Endothelial cell of umbilical vein (primary cell): ENCODE results near the gene DHFR. TPM values are rescaled to one million over a fixed set of nuclear protein-coding genes. Genes with fewer than 3 reads are reported as not detected.

Experiments used
- BruUV-seq: library from RNA; stranded (reverse); fragments of 400-500 nt; replicated peaks from 2 replicates; lab custom pipeline; 2021; lab: Mats Ljungman, UMichigan
- CTCF ChIA-PET: fragments of 300-600, 350-600 bp; sonication (Branson Sonifier 250); formaldehyde crosslinking; loops from one replicate; lab custom pipeline; 2021; ENCODE audit warnings: antibody characterized with exemption, inconsistent platforms; lab: Charles Lee
- POLR2A ChIA-PET: fragments of 300-600, 350-600 bp; sonication (Branson Sonifier 250); formaldehyde crosslinking; loops from one replicate; lab custom pipeline; 2021; ENCODE audit warnings: antibody characterized with exemption, inconsistent platforms; lab: Charles Lee
- DNase-seq: peaks from one replicate; pipeline ENCODE4 v3.0.0-alpha.2; 2011; ENCODE audit warnings: low read depth, low spot score
- FAIRE-seq: peaks from 2 replicates; lab custom pipeline; 2011; peaks lifted over from hg19 to GRCh38; lab: Jason Lieb, UNC
- H2AFZ ChIP-seq: 2 replicates; pipeline ENCODE4 v1.6.0; 2012; ENCODE audit warnings: low read depth, low read length, control low read depth, inconsistent platforms
- H3K27ac ChIP-seq: 2 replicates; pipeline ENCODE4 v1.5.1; 2011; ENCODE audit warnings: low read depth, mild to moderate bottlenecking, control low read depth, low read length, moderate library complexity; ENCODE audit not compliant: insufficient read depth
- H3K27me3 ChIP-seq, 2 experiments: 2 replicates each; pipeline versions ENCODE4 v1.6.0 to v1.6.1; 2011; ENCODE audit warnings: low read length in 2 of 2, mixed read lengths in 1 of 2; ENCODE audit not compliant: control insufficient read depth in 2 of 2, insufficient read depth in 2 of 2
- H3K36me3 ChIP-seq, 2 experiments: 2 replicates in 1 of 2; 3 replicates in 1 of 2; pipeline ENCODE4 v1.5.1; 2011; ENCODE audit warnings: low read length in 2 of 2, mild to moderate bottlenecking in 1 of 2, moderate library complexity in 1 of 2; ENCODE audit not compliant: control insufficient read depth in 2 of 2, insufficient read depth in 2 of 2; ENCODE audit errors: extremely low read depth in 1 of 2
- H3K4me1 ChIP-seq: 3 replicates; pipeline ENCODE4 v1.5.1; 2011; ENCODE audit warnings: mild to moderate bottlenecking, low read length; ENCODE audit not compliant: control insufficient read depth, insufficient read depth; ENCODE audit errors: extremely low read depth
- H3K4me2 ChIP-seq: 2 replicates; pipeline ENCODE4 v1.6.1; 2011; ENCODE audit warnings: low read length, control low read depth, mixed read lengths; ENCODE audit not compliant: insufficient read depth
- H3K4me3 ChIP-seq, 3 experiments: fragments of 200-600 bp in 1 of 3; sonication (generic), shearing (Covaris generic) in 1 of 3; replicated peaks in 1 of 3; 2 replicates each; pipeline ENCODE4 v1.5.1; 2011 to 2016; ENCODE audit warnings: control low read depth in 3 of 3, low read length in 3 of 3, mild to moderate bottlenecking in 2 of 3, inconsistent platforms in 1 of 3, low read depth in 1 of 3, moderate library complexity in 1 of 3; ENCODE audit not compliant: insufficient read depth in 1 of 3
- H3K79me2 ChIP-seq: 2 replicates; pipeline ENCODE4 v1.6.0; 2012; ENCODE audit warnings: low read length, inconsistent platforms; ENCODE audit not compliant: control insufficient read depth, insufficient read depth
- H3K9ac ChIP-seq: replicated peaks from 2 replicates; pipeline ENCODE3; 2011; ENCODE audit warnings: low read length, control low read depth; ENCODE audit not compliant: insufficient read depth; ENCODE audit errors: extremely low read depth
- H3K9me1 ChIP-seq: replicated peaks from 3 replicates; pipeline ENCODE4 v1.6.0; 2011; ENCODE audit warnings: mild to moderate bottlenecking, low read length; ENCODE audit not compliant: control insufficient read depth, insufficient read depth; ENCODE audit errors: extremely low read depth
- H3K9me3 ChIP-seq: replicated peaks from 2 replicates; pipeline ENCODE4 v1.5.1; 2012; ENCODE audit warnings: low read length, inconsistent platforms; ENCODE audit not compliant: control insufficient read depth, insufficient read depth
- H4K20me1 ChIP-seq: replicated peaks from 2 replicates; pipeline ENCODE3; 2011; ENCODE audit warnings: mild to moderate bottlenecking, low read length; ENCODE audit not compliant: control insufficient read depth, insufficient read depth; ENCODE audit errors: extremely low read depth
- EZH2 ChIP-seq: IDR thresholded peaks from 2 replicates; pipeline ENCODE4 v1.6.1; 2012; ENCODE audit warnings: borderline replicate concordance, low read depth, mild to moderate bottlenecking, moderate library complexity, low read length, inconsistent platforms; ENCODE audit not compliant: severe bottlenecking
- FOS ChIP-seq: IDR thresholded peaks from 2 replicates; pipeline ENCODE4 v1.6.1; 2011; ENCODE audit warnings: mild to moderate bottlenecking, low read length, moderate library complexity, borderline replicate concordance; ENCODE audit not compliant: insufficient read depth
- GATA2 ChIP-seq: IDR thresholded peaks from 2 replicates; pipeline ENCODE4 v1.7.0; 2011; ENCODE audit warnings: low read depth, mild to moderate bottlenecking, moderate library complexity, mixed read lengths, low read length; ENCODE audit not compliant: insufficient read length, insufficient read depth
- JUN ChIP-seq: IDR thresholded peaks from 2 replicates; pipeline ENCODE4 v1.6.1; 2011; ENCODE audit warnings: borderline replicate concordance, low read depth; ENCODE audit not compliant: insufficient read length, insufficient read depth
- MYC ChIP-seq: IDR thresholded peaks from one replicate; pipeline ENCODE4 v1.6.1; 2011; ENCODE audit warnings: mild to moderate bottlenecking, low read depth, low read length
- POLR2A ChIP-seq: IDR thresholded peaks from 2 replicates; pipeline ENCODE4 v1.6.1; 2012; ENCODE audit warnings: low read depth, mild to moderate bottlenecking, control low read depth, low read length
- POLR2AphosphoS5 ChIP-seq: IDR thresholded peaks from 2 replicates; pipeline ENCODE4 v1.6.1; 2012; ENCODE audit warnings: low read depth, mild to moderate bottlenecking, control low read depth, low read length, moderate library complexity; ENCODE audit not compliant: insufficient read depth
- dilution Hi-C: fragments of 300-500 bp; cut with MboI; formaldehyde crosslinking; loops from one replicate; pipeline ENCODE4 v1.15.0; 2019; ENCODE audit warnings: low sequenced_read_pairs; ENCODE audit not compliant: extremely low pct_ligation_motif_present
- intact Hi-C: fragments of 100-400 bp; cut with micrococcal nuclease; formaldehyde crosslinking; loops from one replicate; pipeline ENCODE4 v1.10.0; 2022
- polyA plus RNA-seq, 4 experiments: library from polyadenylated mRNA; depleted of rRNA in 3 of 4; stranded (reverse) in 3 of 4; unstranded in 1 of 4; fragments of >200 nt; gene quantifications; 2 replicates each; pipeline versions ENCODE4 v1.2.1 to v1.2.3, GENCODE V29; 2011 to 2012; ENCODE audit warnings: missing spikeins in 1 of 4
- total RNA-seq: library from RNA; stranded (reverse); gene quantifications from 2 replicates; pipeline ENCODE4 v1.2.3, GENCODE V29; 2021
- TF ChIP-seq, protein P1 (sequence below): IDR thresholded peaks from 2 replicates; pipeline ENCODE4 v1.6.1; 2011; ENCODE audit not compliant: insufficient read depth, insufficient read length
- TF ChIP-seq, protein P2 (sequence below), 2 donors: IDR thresholded peaks; 1 replicate in 1 of 2; 2 replicates in 1 of 2; pipeline ENCODE4 v1.5.1; 2011; ENCODE audit warnings: low read length in 2 of 2, mild to moderate bottlenecking in 2 of 2, moderate library complexity in 2 of 2, control low read depth in 1 of 2, inconsistent platforms in 1 of 2, low read depth in 1 of 2; ENCODE audit not compliant: insufficient read depth in 1 of 2; ENCODE audit errors: extremely low read depth in 1 of 2

DHFR gene
- total and polyA plus RNA-seq, 2 donors (not counting 3 experiments of a cell fraction or from before 2014, with no cell fraction given) = 17.6 to 35.8 TPM

DNA sequence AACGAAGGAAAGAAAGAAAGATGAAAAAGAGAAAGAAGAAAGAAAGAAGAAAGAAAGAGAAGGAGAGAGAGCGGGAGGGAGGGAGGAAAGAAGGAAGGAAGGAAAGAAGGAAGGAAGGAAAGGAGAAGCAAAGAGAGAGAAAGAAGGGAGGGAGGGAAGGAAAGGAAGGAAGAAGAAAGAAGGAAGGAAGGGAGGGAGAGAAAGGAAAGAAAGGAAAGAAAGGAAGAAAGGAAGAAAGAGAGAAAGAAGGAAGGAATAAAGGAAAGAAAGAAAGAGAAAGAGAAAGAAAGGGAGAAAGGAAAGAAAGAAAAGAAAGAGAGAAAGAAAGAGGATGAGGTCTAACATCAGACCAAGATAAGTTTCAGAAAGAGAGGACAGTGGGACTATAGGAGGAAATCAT lies 75.7 kb downstream of the DHFR start:
- Histone ChIP-seq H3K27ac (no peak overlapping the region), H3K4me2 (no peak overlapping the region), H3K9me1 (no peaks in the 10 kb centered on the region), H3K9ac (no peak overlapping the region), H3K4me1 (no peaks in the 10 kb centered on the region), H3K36me3 (no peaks in the 10 kb centered on the region), H4K20me1 (no peaks in the 10 kb centered on the region), H3K9me3 (no peaks in the 10 kb centered on the region), H2AFZ (no peak overlapping the region), H3K79me2 (no peaks in the 10 kb centered on the region), H3K27me3 (peaks cover 0 to 7% of the 10 kb centered on the region in 2 experiments), H3K4me3 (no peak overlapping the region)
- CTCF ChIA-PET = no interaction called here
- TF ChIP-seq, protein P1, sequence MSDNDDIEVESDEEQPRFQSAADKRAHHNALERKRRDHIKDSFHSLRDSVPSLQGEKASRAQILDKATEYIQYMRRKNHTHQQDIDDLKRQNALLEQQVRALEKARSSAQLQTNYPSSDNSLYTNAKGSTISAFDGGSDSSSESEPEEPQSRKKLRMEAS = no peak
- TF ChIP-seq POLR2AphosphoS5 = no peak
- no peak for TF ChIP-seq POLR2A
- no peak for TF ChIP-seq GATA2
- no peak for TF ChIP-seq JUN
- no peak for TF ChIP-seq EZH2
- no peak for TF ChIP-seq MYC
- no peak for TF ChIP-seq FOS
- TF ChIP-seq, protein P2, sequence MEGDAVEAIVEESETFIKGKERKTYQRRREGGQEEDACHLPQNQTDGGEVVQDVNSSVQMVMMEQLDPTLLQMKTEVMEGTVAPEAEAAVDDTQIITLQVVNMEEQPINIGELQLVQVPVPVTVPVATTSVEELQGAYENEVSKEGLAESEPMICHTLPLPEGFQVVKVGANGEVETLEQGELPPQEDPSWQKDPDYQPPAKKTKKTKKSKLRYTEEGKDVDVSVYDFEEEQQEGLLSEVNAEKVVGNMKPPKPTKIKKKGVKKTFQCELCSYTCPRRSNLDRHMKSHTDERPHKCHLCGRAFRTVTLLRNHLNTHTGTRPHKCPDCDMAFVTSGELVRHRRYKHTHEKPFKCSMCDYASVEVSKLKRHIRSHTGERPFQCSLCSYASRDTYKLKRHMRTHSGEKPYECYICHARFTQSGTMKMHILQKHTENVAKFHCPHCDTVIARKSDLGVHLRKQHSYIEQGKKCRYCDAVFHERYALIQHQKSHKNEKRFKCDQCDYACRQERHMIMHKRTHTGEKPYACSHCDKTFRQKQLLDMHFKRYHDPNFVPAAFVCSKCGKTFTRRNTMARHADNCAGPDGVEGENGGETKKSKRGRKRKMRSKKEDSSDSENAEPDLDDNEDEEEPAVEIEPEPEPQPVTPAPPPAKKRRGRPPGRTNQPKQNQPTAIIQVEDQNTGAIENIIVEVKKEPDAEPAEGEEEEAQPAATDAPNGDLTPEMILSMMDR (IDR thresholded peaks at IDR 0.05; ENCODE audit: extremely low read depth in 1 of 2, insufficient read depth in 1 of 2, low read depth in 1 of 2, low read length in 2 of 2) = no peak
- no TSS peak for BruUV-seq
- dilution Hi-C loops (no loop called here), intact Hi-C loops (no loop called here)
- POLR2A ChIA-PET = no interaction called here
- DNase-seq = no peak
- no peak for FAIRE-seq
